Measurements from ENCODE around the gene LRP1.

Gene LRP1

DNA sequence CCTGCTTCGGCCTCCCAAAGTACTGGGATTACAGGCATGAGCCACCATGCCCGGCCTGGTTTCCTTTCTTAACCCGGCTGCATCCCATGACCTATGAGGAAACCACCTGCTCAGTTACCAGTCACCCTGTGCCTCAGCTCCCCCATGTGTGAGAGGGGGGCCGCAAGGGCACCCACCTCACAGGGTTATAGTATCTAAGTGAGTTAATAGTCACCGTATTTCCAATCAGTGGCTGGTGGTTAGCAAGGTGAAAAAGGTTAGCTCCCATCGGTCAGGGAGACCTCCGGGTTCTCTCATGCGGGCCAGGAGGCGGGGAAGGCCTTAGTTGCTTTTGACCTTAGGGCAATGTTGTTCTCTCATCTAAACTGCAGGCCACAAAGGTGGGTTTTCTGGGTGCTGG, 6.7 kb downstream of the LRP1 start:
- peak; percentile 56 for DNase-seq (ENCODE audit: low read depth, low spot score)

GRCh38 chr12:57135527-57136326, 7.4 kb downstream of the LRP1 start:
- DNase-seq (ENCODE audit: low read depth, low spot score) = peak; percentile 73

DNA sequence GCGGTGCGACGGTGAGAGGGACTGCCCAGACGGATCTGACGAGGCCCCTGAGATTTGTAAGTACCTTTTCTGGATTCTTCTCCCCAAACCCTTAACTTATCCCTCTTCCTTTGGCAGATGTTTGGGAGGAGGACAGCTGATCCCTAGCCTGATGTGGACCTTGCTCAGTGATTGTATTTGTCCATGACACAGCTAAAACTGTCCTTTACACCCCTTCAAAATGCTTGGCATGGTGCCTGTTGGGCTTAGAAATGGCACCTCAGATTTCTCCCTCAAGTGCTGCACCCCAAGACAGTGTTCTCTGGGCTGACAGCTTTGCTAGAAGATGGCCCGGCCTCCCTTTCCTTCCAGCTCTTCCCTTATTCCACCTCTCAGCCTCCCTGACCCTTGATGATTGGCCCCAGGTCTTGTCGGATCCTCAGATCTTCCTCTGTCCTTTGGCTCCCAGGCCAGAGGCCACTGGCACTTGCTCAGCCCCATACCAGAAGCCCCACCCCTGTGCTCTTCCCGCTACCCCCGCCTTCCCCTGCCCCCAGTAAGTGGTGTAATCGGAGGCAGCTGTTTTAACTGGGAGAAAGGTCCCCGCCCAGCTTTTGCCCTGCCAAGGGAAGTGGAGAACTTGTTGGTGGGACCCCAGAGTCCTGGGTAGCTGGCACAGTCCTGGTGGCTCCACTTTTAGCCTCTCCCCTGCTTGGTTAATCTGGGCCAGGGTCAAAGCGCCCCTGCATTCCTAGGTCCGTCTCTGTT, 10.4 kb downstream of the LRP1 start:
- DNase-seq (ENCODE audit: low read depth, low spot score) = no peak

DNA sequence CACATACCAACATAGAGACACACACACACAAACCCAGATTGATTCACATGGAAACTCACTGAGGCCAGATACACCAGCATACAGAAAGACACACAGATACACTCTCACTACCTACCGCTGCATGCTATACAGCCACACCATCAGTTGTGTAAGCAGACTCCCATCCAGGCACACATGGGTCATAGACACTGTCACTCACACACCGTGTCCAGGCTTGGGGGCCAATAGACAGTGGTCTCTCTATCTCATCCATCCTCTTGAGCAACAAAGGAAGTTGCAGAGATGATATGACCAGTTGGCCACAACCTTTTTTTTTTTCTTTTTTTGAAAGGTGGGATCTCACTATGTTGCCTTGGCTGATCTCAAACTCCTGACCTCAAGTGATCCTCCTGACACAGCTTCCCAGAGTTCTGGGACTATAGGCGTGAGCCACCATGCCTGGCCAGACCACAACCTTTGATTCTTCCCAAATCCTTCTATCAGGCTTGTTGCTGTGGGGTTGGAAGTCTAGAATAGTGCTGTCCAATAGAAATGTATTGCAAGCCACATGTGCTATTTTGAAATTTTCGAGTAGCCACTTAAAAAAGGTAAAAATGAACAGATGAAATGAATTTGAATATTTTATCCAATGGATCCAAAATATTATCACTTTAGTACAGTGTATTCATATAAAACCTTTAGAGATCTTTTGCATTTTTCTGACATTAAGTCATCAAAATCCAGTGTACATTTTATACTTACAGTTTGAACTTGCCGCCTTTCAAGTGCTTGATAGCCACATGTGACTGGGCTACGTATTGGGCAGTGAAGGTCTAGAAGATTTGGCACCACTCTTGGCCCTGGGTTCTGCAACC, 11.7 kb downstream of the LRP1 start:
- no peak for DNase-seq (ENCODE audit: low read depth, low spot score)

DNA sequence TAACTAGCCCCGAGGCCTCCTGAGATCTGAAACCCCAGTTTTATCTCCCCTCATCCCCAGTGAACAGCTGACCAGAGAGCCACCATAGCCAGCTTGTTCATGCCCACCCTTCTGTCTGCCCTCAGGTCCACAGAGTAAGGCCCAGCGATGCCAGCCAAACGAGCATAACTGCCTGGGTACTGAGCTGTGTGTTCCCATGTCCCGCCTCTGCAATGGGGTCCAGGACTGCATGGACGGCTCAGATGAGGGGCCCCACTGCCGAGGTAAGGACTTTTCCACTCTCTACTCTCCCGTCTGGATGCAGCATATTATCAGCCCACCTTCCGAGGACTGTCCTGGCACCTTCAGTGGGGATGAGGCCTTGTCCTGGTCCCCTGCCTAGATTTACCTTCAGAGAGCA, 13.0 kb downstream of the LRP1 start:
- no peak for DNase-seq (ENCODE audit: low read depth, low spot score)

DNA sequence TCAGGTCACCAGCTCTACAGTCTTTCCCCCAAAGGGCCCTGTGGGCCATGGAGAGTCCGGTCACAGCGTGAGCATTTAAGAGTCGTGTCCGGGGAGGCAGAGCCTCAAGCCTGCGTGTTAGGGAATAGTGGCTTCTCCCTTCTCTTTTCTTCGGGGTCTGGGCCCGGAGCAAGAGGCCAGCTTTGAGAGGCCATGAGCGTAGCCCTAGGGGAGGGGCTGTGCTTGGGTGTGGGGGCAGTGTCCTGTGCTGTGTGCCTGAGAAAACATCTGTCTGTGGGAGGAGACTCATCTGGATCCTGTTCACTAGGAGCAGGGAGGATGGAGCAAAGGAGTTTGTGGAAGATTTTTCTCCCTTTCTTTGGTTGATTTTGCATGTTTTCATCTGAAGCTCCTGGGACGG, 13.8 kb downstream of the LRP1 start:
- no peak for DNase-seq (ENCODE audit: low read depth, low spot score)

- DNase-seq (ENCODE audit: low read depth, low spot score) = no peak
Measured at GRCh38 chr12:57142727-57143126, 14.4 kb downstream of the LRP1 start.

DNA sequence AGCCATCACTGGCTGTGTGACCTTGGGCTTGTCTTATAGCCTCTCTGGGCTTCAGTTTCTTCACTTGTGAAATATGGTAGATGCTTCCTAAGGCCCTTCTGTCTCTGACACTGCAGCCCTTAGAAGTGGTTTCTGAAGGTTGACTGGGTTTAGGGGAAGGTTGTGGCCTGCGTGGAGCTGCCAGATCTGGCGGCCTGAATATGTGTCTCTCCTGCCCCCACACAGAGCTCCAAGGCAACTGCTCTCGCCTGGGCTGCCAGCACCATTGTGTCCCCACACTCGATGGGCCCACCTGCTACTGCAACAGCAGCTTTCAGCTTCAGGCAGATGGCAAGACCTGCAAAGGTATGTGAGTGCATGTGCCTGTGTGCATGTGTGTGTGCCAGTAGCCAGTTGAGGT, 15.2 kb downstream of the LRP1 start:
- DNase-seq (ENCODE audit: low read depth, low spot score) = no peak

DNA sequence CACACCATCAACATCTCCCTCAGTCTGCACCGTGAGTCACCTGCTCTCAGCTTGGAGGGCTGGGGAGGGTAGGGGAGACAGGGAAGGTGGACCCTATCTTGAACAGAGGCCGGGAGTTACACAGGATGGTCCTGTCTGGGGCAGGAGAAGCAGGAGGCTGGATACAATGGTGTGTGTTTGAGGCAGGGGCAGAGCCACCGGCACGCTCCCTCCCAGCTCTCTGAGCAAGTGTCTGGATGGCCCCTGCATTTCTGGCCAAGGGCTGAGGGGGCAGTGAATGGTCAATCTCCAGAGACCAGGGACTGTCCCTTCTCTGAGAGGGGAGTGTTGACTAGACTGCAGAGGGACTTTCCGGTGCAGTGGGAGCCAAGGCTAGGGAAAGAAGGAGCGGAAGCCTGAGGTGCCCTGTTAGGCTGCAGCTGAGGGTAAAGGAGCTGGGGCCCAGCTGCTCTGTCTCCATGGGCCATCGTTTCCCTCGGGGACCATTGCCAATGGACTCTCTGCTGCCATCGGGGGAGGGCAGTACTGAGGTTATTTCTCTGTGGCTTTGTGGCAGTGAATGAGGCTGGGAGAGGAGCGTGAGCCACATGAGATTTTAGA, 17.3 kb downstream of the LRP1 start:
- DNase-seq (ENCODE audit: low read depth, low spot score) = no peak

GRCh38 chr12:57146092-57146491, 17.8 kb downstream of the LRP1 start:
- no peak for DNase-seq (ENCODE audit: low read depth, low spot score)

DNA sequence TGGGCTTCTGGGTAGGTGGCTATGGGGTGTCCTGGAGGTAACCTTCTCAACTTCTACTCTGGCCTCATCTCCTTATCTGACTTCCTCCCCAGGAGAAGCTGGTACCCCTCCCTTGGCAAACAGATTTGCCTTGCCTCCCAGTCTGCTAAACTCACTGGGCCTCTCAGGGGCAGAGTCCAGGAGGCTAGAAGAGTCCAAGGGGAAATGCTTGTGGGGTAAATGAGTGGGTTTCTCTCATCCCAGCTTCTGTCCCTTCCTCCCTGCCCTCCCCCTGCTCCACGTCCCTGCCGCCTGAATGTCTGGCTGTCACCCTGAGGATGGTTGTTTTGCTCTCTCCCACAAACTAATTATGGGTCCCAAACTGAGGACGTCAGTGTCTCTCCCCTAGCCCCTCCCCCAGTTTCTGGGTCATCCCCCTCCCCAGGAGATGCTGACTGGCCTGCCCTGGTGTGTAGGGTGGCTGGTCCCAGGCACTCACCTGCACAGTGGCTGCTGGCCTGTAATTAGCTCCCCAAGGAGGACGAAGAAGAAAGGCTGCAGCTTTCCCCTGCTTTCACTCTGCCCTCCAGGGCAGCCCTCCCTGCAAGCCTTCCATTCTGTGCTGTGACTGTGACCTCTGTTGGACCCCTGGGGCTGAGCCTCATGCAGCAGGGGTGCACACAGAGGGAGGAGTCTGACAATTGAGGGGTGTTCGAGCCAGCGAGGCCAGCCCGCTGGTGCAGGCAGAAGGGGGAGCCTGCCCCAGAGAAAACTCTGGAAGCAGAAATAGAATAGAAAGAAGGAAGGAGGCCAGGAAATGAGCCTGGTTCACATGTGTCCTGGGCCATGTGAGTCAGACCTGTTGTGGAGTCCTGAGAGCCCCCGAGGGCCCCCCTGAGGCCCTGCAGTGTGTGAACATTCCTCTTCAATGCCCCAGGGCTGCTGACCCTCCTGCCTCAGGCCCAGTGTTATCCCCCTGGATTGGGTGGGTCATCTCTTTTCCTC, 19.0 kb downstream of the LRP1 start, which contains the start of gene LRP1-AS:
LRP1-AS (minus strand) TSS at position 659 of the 984 bp plus-strand sequence.
- peak; percentile 71 for DNase-seq (ENCODE audit: low read depth, low spot score)

DNA sequence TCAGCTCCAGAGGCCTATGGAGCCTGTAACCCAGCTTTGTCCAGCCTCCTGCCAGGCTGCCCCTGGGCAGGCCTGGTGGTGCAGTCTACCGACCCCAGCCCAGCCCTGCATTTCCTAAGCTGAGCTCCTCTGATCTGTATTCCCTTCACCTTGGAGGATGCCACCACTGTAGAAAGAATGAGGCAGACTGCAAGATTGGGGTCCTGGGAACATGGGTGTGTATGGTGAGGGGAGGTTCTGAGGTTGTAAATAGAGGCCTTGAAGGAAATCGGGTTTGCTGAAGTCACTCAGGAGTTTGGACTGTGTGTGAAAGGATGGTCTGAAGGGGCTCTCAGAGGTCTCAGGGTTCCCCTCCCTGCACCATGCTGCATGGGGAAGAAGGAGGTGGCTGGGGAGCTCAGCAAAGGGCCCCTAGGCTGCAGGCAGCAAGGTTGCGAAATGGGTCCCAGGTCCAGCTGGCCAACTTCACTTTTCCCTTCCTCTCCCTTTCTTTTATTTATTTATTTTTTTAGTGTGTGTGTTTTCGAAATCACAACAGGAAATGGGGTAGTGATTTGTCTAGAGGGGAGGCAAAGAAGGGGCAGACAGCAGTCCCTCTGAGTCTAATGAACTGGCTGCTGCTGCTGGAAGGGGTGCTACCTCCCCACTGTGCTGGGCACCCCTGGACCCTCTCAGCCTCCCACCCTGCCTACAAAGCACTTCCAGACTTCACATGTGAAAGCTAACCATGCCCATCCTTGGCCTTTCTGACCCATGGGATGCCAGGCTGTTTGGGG, 20.4 kb downstream of the LRP1 start:
- no peak for DNase-seq (ENCODE audit: low read depth, low spot score)

DNA sequence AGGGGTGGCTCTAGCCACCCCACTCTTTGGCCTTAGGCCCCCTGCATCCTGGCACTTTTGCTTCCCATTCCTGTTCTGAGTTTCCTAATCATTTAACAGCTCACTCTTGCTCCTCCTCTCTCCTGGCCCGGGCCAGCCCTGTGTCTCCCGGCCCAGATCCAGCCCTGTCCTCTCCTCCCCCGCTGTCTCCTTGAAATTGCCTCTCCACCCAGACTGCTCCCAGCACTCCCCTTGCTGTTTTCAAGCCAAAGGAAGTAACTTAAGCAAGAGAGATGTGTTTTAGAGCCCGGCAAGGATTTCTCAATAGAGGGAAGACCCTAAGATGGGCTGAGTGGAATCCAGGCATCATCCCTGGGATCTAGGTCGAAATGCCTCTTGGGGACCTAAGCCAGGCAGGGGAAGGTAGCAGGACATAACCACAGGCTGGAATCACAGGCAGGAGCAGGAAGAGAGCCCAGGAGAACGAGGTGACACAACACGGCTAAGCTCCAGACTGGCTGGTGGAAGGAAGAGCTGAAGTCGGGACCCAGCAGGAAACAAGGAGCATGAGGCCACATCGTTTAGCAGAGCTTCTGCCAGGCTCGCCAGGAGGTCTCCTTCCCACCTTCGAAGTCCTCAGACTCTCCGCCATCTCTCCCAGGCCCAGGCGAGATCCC, 21.1 kb downstream of the LRP1 start:
- DNase-seq (ENCODE audit: low read depth, low spot score) = no peak

GRCh38 chr12:57150400-57151000, 22.2 kb downstream of the LRP1 start:
- no peak for DNase-seq (ENCODE audit: low read depth, low spot score)

DNA sequence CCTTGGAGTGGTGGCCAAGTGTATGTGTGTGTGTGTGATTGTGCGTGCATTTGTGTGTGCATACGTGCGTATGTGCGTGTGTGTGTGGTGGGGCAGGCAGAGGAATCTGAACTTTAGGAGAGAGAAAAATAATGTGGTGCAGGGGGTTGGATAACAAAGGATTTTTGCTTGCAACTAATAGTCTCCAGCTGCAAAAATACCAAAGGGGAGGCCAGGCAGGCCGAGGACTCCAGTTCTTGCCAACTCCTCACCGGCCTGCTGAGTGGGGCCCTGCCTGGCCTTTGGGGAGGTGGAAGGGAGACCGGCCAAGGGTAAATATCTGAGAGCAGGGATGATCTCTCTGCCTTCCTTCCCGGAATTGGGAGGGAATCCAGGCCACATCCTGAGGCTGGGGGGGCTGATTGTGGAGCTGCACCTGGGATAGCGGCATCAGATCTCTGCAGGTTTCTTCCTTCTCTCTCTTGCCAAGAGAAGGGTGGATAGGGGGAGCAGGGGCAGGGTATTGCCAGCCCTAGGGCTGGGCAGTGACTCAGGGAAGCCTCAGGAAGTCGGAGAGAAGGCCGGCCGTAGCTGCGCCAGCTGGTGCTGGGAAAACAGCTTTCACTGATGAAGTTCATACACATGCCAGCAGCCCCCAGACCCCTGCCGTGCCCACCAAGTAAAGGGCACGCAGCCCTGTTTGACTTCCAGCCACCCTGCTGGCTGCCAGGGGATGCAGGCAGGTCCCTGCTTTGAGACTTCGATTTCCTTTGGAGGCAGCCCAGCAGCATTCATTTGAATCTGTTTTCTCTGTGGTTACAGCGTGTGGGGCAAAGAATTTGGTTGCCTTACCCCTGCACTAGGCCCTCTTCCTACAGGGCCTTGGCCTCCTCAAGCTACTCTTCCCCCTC, 23.7 kb downstream of the LRP1 start:
- no peak for DNase-seq (ENCODE audit: low read depth, low spot score)

- no peak for DNase-seq (ENCODE audit: low read depth, low spot score)
Measured at GRCh38 chr12:57152639-57153038, 24.4 kb downstream of the LRP1 start.

DNA sequence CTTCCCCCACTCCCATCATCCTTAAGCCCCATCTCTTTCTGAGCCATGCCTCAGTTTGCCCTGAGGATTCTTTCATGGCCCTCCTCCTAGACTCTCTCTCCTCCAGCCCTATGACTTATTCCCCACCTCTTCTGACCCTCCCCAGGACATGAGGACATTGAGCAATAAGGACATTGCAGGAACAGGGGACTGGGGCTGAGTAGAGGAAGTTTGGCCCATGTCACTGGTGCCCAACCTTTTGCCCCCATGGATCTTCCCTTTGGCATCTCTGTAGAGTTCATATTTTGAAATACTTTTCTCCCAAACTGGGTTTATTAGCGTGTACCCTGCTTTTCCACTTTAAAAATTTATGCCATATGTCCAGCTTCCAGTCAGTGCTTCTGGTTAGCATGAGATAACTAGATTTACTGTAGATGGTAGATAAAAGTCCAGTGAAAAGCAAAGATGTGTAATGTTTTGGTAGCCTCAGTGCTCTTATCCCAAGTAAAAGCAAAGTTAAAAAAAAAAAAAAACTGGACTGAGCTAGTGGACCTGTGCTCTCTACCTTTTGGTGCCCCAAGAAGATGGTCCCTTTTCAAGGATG, 25.2 kb downstream of the LRP1 start:
- DNase-seq (ENCODE audit: low read depth, low spot score) = no peak

All from ELF-1 (cell line).